ENCODE measurements around the gene CASP10. TPM values are rescaled to one million over a fixed set of nuclear protein-coding genes. Genes with fewer than 3 reads are reported as not detected.

CASP10 gene
- total and polyA plus RNA-seq, 8 donors, result 2.6 to 34.9 (median 9.6) TPM

- peaks cover 4 to 62% (median 38%) of the 10 kb centered on the region in 4 donors for H3K4me1 ChIP-seq
- intact Hi-C loops (cut with DNase I; ENCODE audit: low total_unique reads), result loop anchor here (10.0 kb wide), 1 partner anchor 132 kb away; no protein-coding TSS in a partner anchor
Measured at GRCh38 chr2:201232467-201232815, 49.5 kb downstream of the CASP10 start.

DNA sequence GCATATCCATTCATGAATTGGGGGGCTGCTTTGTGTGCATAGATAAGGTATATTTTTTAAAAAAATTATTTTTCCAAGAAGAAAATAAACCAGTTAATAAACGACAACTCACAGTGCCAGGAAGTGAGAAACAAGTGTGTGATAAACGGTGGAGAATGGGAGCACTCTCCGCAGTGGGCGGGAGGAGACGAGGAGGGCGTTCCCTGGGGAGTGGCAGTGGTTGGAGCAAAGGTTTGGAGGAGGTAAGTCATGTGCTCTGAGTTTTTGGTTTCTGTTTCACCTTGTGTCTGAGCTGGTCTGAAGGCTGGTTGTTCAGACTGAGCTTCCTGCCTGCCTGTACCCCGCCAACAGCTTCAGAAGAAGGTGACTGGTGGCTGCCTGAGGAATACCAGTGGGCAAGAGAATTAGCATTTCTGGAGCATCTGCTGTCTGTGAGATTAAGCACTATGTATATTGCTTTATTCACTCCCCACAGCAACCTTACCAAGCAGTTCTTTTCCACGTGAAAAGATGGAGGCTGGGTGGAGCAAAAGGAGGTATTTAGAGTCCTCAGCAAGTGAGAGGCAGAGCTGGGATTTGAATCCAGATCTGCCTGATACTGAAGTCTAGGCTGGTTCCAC lies 50.4 kb downstream of the CASP10 start:
- WGBS, 5 donors, result 8 to 24% (median 14%) methylated on average over 8 of the region's 8 CpGs
- intact Hi-C loops (cut with DNase I; ENCODE audit: low total_unique reads), result loop anchor here (10.0 kb wide), 1 partner anchor 131 kb away; no protein-coding TSS in a partner anchor

More at GRCh38 chr2:201232467-201232815, 49.5 kb downstream of the CASP10 start:
- peaks cover 0 to 2% (median 0%) of the 10 kb centered on the region in 4 donors for H3K36me3 ChIP-seq
- DNase-seq, result no peak
- H3K9me3 ChIP-seq, result no peaks in the 10 kb centered on the region
- no peaks in the 10 kb centered on the region for H3K27me3 ChIP-seq
- TF ChIP-seq EP300 (IDR thresholded peaks at IDR 0.05) (no peak), POLR2AphosphoS5 (IDR thresholded peaks at IDR 0.05) (no peak)
- peak overlapping the region in 1 of 4 donors; percentile 53 for H3K4me3 ChIP-seq
- peak overlapping the region in 4 of 5 donors; percentile 31 to 88 (median 75) for H3K27ac ChIP-seq
- 29 to 51% (median 43%) methylated on average over 3 of the region's 3 CpGs for WGBS, 5 donors

DNA sequence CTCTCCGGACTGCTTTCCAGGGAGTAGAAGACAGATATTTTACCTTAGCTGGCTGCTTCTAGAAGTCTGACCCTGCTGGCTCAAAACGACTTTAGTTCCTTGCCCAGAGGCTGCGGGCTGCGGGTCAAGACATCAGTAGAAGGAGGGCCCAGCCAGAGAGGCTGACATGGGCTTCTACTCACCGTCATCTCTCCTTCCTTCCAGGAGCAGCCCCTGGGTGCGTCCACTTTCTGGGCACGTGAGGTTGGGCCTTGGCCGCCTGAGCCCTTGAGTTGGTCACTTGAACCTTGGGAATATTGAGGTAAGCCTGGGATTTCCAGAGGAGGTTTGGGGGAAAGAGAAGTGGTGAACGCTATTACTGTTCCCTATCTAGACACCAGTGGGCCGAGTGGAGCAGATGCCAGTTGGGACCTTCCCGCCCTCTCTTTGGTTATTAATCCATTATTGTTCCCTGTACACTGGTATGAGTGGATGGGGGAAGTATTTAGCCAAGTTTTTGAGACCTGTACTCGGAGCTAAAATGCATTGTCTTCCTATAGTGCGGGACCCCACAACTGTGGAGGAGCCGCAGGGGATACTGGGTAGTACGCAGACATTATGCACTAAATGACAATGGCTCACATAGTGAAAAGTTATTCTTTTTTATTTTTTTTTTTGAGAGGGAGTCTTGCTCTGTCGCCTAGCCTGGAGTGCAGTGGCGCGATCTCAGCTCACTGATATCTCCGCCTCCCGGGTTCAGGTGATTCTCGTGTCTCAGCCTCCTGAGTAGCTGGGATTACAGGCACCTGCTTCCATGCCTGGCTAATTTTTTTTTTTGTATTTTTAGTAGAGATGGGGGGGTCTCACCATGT lies 51.1 kb downstream of the CASP10 start:
- H3K27ac ChIP-seq, result peak overlapping the region; percentile 67 to 88 (median 85)
- H3K36me3 ChIP-seq, result peaks cover 0 to 8% (median 0%) of the 10 kb centered on the region in 4 donors
- TF ChIP-seq POLR2AphosphoS5 (IDR thresholded peaks at IDR 0.05), result no peak
- no peak for TF ChIP-seq POLR2A (IDR thresholded peaks at IDR 0.05)
- TF ChIP-seq, protein P1, sequence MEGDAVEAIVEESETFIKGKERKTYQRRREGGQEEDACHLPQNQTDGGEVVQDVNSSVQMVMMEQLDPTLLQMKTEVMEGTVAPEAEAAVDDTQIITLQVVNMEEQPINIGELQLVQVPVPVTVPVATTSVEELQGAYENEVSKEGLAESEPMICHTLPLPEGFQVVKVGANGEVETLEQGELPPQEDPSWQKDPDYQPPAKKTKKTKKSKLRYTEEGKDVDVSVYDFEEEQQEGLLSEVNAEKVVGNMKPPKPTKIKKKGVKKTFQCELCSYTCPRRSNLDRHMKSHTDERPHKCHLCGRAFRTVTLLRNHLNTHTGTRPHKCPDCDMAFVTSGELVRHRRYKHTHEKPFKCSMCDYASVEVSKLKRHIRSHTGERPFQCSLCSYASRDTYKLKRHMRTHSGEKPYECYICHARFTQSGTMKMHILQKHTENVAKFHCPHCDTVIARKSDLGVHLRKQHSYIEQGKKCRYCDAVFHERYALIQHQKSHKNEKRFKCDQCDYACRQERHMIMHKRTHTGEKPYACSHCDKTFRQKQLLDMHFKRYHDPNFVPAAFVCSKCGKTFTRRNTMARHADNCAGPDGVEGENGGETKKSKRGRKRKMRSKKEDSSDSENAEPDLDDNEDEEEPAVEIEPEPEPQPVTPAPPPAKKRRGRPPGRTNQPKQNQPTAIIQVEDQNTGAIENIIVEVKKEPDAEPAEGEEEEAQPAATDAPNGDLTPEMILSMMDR (IDR thresholded peaks at IDR 0.05), result no peak
- TF ChIP-seq EP300 (IDR thresholded peaks at IDR 0.05), result no peak
- H3K9me3 ChIP-seq, result no peaks in the 10 kb centered on the region
- WGBS, 5 donors, result 39 to 59% (median 50%) methylated on average over 21 of the region's 21 CpGs
- no peaks in the 10 kb centered on the region for H3K27me3 ChIP-seq
- peak overlapping the region; percentile 37 to 53 (median 46) for H3K4me3 ChIP-seq
- H3K4me1 ChIP-seq, result peaks cover 4 to 55% (median 34%) of the 10 kb centered on the region in 4 donors
- peak in 1 of 2 donors; percentile 33 for DNase-seq
- intact Hi-C loops (cut with DNase I; ENCODE audit: low total_unique reads), result loop anchor here (10.0 kb wide), 1 partner anchor 131 kb away; no protein-coding TSS in a partner anchor

More for the DNA sequence above, 50.4 kb downstream of the CASP10 start:
- H3K36me3 ChIP-seq, result peaks cover 0 to 5% (median 0%) of the 10 kb centered on the region in 4 donors
- peaks cover 4 to 62% (median 35%) of the 10 kb centered on the region in 4 donors for H3K4me1 ChIP-seq
- TF ChIP-seq, protein P1 (IDR thresholded peaks at IDR 0.05), result no peak
- TF ChIP-seq EP300 (IDR thresholded peaks at IDR 0.05), result no peak
- TF ChIP-seq POLR2A (IDR thresholded peaks at IDR 0.05), result peak in 1 of 4 donors; percentile 28
- TF ChIP-seq POLR2AphosphoS5 (IDR thresholded peaks at IDR 0.05), result peak in 2 of 3 donors; percentile 79
- no peaks in the 10 kb centered on the region for H3K9me3 ChIP-seq
- peak; percentile 87 to 93 for DNase-seq
- H3K27ac ChIP-seq, result peak overlapping the region; percentile 67 to 88 (median 85)
- H3K4me3 ChIP-seq, result peak overlapping the region; percentile 37 to 53 (median 46)
- no peaks in the 10 kb centered on the region for H3K27me3 ChIP-seq

- H3K9me3 ChIP-seq, result no peaks in the 10 kb centered on the region
- H3K36me3 ChIP-seq, result peaks cover 0 to 10% (median 0%) of the 10 kb centered on the region in 4 donors
- peak overlapping the region in 3 of 5 donors; percentile 1 to 88 (median 75) for H3K27ac ChIP-seq
- intact Hi-C loops (cut with DNase I; ENCODE audit: low total_unique reads), result loop anchor here (10.0 kb wide), 1 partner anchor 130 kb away; no protein-coding TSS in a partner anchor
- no peaks in the 10 kb centered on the region for H3K27me3 ChIP-seq
- H3K4me3 ChIP-seq, result peak overlapping the region in 3 of 4 donors; percentile 40 to 53 (median 52)
- DNase-seq, result no peak
- H3K4me1 ChIP-seq, result peaks cover 4 to 55% (median 34%) of the 10 kb centered on the region in 4 donors
- WGBS, 5 donors, result 46 to 59% (median 53%) methylated on average over 3 of the region's 3 CpGs
- TF ChIP-seq POLR2AphosphoS5 (IDR thresholded peaks at IDR 0.05), result no peak
- no peak for TF ChIP-seq POLR2A (IDR thresholded peaks at IDR 0.05)
- TF ChIP-seq, protein P1 (IDR thresholded peaks at IDR 0.05), result no peak
- no peak for TF ChIP-seq EP300 (IDR thresholded peaks at IDR 0.05)
Measured at GRCh38 chr2:201234663-201235135, 51.8 kb downstream of the CASP10 start.

All from stomach (tissue), 9 donors.